SU-DHL-6 (cell line): ENCODE measurements around the gene OVOL3.

Experiments used
- EZH2phosphoT487 ChIP-seq: fragments of 200-600 bp; sonication (generic), shearing (Covaris generic); conservative IDR thresholded peaks from 2 replicates; pipeline ENCODE4 v1.6.1; 2018; ENCODE audit warnings: mild to moderate bottlenecking, antibody characterized with exemption, low read length, moderate library complexity, mixed read lengths
- TF ChIP-seq, protein P1 (sequence below): fragments of 200-600 bp; sonication (generic); IDR thresholded peaks from one replicate; pipeline ENCODE4 v1.5.1; 2017; ENCODE audit warnings: antibody characterized with exemption, mild to moderate bottlenecking, low read length, moderate library complexity; ENCODE audit not compliant: insufficient read depth, poor library complexity, severe bottlenecking

DNA sequence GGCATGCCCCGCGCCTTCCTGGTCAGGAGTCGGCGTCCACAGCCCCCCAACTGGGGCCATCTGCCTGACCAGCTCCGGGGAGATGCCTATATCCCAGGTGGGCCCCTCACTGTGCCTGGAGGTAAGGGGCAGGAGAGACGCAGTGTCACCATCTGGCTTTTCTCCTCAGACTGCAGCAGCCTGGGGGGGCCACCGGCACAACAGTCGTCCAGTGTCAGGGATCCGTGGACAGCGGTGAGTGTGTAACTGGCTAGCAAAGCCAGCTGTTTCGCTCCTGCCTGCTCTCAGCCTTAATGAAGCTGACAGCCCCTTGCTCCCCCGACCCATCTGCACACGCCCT lies 227 bp downstream of the OVOL3 start:
- TF ChIP-seq, protein P1, sequence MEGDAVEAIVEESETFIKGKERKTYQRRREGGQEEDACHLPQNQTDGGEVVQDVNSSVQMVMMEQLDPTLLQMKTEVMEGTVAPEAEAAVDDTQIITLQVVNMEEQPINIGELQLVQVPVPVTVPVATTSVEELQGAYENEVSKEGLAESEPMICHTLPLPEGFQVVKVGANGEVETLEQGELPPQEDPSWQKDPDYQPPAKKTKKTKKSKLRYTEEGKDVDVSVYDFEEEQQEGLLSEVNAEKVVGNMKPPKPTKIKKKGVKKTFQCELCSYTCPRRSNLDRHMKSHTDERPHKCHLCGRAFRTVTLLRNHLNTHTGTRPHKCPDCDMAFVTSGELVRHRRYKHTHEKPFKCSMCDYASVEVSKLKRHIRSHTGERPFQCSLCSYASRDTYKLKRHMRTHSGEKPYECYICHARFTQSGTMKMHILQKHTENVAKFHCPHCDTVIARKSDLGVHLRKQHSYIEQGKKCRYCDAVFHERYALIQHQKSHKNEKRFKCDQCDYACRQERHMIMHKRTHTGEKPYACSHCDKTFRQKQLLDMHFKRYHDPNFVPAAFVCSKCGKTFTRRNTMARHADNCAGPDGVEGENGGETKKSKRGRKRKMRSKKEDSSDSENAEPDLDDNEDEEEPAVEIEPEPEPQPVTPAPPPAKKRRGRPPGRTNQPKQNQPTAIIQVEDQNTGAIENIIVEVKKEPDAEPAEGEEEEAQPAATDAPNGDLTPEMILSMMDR: no peak
- TF ChIP-seq EZH2phosphoT487: no peak
